HG03159 (cell line): ENCODE measurements around the gene ISG20L2.
"Not testable (repeated sequence)": the region's sequence is repeated elsewhere in the genome, so short reads cannot be mapped to it uniquely, and the experiment has no call there.

Source experiments
- ATAC-seq: cut with Tn5 transposase; IDR thresholded peaks from one replicate; pipeline ENCODE4 v1.9.1; 2021; ENCODE audit warnings: mild to moderate bottlenecking, moderate library complexity; ENCODE audit not compliant: unreplicated experiment

The ISG20L2 gene, protein sequence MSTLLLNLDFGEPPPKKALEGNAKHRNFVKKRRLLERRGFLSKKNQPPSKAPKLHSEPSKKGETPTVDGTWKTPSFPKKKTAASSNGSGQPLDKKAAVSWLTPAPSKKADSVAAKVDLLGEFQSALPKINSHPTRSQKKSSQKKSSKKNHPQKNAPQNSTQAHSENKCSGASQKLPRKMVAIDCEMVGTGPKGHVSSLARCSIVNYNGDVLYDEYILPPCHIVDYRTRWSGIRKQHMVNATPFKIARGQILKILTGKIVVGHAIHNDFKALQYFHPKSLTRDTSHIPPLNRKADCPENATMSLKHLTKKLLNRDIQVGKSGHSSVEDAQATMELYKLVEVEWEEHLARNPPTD

DNA sequence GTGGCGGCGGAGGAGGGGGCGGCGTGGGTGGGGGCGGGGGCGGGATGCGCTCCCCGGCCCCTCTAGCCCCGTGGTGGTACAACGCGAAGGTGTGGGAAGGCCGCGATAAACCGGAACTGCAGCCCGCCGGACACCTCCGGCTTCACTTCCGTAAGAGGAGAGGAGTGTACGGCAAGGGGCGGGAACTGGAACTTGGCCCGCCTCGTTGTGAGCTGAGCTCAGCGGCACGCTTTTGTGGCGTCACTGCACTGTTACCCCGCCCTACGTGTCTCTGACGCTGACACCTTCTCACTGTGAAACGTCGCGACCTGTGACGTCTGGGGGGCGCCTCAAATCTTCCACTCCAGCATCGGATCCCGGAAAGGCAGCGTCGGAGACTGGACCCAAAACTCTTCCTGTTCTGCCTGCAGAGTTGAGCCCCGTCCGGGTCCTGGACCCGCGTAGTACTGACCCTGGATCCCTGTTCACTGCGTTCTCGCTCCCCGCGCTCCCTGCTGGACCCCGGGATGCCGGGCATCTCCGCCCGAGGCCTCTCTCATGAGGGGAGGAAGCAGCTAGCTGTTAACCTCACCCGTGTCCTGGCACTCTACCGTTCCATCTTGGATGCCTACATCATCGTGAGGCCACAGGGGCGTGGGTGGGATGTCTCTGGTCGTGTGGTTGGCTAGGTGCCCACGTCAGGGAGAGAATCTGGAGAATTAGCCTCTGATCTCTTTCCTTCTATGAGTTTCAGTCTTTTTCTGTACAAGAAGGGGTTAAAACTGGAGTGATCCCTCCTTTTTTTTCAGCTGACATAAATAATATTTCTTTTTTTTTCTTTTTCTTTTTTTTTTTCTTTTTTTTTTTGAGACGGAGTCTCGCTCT is at the start of gene ISG20L2:
Gene ISG20L2, minus strand, starts transcription at position 168 of the 864 bp plus-strand sequence. CDS start 1,114 bp downstream, outside the sequence.
- peak; percentile 83 for ATAC-seq

DNA sequence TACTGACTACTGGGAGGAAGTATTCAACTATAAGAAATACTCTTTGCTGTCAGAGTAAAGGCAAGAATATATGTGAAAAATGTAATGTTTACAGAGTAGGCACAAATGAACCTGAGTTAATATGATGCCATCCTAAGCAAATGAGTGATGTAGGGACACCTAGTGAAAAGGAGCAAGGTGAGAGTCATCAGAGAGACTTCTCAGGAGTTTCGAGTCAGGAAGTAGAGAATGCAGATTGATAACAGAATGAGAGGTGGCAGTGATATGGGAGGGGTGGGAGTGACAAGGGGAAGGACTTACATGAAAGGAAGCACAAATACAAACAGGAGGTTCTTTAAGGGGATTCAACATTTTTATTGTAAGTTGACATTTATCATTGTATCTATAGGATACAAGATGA is 49.0 kb upstream of the ISG20L2 start:
- no peak for ATAC-seq

DNA sequence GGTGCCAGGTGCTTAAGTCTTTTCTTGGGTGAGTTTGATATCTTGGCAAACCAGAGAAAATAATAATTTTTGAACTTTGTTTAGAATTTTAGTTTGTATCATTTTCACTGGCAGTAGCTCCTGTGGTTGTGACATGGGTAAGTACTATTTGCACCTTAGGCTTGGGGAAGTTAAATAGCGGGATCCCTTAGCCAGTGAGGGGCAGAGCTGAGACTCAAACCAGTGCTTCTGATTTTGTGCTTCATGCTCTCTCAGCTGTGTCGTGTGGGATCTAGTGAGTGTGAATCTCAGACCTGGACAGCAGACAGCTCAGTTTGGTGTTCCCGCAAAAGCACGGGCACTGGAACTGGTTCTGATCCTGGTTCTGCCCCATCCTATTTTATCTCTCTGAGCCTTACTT is 48.4 kb upstream of the ISG20L2 start:
- ATAC-seq, result no peak

DNA sequence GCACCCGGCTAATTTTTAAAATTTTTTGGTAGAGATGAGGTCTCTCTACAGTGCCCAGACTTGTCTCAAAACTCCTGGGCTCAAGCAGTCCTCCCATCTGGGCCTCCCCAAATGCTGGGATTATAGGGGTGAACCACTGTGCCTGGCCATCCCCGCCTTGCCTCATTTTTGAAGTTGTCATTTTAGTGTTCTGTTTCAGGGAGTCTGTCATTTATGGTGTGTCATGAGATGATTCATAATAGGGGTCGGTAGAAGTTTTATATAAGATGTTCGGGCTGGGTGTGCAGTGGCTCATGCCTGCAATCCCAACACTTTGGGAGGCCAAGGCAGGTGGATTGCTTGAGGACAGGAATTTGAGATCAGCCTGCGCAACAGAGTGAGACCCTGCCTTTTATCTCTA is 47.2 kb upstream of the ISG20L2 start:
- no peak for ATAC-seq

DNA sequence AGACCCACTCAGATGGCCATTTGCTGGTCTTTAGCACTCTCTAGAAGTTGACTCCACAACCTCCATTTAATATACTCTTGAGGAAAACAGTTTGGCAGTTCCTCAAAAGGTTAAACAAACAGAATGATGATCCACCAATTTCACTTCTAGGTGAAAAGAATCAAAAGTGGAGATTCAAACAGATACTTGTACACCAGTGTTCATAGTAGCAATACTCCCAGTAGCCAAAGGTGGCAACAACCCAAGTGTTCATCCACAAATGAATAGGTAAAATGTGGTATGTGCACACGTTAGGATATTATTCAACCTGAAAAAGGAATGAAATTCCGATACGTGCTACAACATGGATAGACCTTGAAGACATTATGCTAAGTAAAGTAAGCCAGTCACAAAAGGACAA is 45.0 kb upstream of the ISG20L2 start:
- ATAC-seq, result no peak

DNA sequence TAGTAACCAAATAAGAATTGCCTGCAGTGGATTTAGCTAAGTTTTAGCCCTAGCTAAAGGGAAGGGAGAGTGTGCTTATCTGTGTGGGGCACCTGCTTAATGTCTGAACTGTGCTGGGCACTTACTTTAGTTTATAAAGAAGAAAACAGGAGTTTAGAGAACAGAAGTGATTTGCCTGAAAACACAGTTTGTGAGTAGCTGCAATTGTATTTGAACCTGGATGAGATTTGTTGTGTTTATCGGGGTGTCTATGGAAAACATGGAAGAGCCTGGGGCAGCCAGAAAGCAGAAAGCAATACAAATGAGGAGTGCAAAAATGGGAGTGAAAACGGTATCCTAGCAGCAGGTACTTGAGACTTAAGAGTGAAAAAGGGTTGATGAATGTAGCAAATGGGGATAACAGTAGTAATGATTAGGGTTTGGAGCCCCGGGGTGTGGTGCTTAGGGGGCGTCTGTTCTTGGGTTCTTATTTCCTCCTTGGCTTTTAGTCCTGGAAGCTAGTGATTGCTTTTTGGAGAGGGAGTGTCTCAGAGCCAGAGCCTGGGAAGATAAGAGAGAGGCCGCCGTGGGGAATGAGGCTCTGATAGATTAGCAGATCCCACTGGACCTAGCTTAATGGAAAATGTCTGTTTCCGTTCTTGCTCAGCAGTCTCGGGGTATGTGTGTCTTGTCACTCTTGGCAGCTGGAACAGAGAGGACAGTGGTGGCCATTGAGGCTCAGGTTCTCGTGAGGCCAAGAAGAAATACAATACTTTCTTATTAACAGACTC is 44.3 kb upstream of the ISG20L2 start:
- no peak for ATAC-seq

DNA sequence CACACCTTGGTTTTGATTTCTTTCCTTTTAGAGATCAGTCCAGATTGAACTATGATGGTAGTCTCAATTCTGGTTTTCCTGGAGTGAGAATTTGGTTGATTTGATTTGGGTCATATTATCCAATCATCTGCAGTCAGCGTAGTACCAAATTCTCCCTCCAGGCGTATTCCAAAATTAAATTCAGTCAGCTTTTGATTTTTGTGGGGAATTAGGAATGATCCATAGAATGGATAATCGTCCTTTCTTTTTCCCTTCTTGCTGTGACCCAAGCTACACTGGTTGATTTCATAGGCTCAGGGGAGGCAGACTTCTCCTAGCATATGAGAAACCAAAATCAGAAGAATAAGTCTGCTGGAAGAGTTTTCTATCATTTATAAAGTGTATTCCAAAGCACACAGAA is 43.7 kb upstream of the ISG20L2 start:
- ATAC-seq, result no peak

DNA sequence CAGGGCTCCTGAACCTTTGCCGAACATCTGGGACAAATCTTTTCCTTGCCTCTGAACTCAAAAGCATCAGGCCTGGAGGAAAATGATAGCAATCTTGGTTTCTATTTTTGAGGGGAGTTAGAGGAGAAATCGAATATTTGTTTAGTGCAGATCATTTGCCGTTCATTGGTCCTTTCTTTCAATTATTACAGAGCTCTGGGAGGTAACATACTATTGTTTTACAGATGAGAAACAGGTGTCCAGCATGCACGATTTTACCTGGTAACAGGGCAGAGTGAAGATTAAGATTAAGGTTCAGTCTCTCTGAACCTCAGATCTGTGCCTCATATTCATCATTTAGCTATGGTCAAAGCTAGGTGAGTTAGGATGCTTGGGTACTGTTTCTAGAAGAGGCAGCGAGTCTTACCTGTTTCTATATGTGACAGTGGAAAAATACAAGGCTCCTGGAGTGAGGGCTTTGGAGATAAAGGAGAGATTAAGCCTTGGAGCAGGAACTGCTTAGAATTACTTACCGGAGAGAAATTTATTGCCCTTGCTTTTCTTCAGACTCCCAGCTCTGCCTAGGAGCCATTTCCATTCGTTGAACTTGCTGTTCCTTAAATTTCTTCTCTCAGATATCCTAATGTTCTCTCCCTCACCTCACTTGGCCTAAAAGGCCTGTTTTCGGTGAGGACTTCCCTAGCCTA is 40.2 kb upstream of the ISG20L2 start:
- ATAC-seq, result no peak

DNA sequence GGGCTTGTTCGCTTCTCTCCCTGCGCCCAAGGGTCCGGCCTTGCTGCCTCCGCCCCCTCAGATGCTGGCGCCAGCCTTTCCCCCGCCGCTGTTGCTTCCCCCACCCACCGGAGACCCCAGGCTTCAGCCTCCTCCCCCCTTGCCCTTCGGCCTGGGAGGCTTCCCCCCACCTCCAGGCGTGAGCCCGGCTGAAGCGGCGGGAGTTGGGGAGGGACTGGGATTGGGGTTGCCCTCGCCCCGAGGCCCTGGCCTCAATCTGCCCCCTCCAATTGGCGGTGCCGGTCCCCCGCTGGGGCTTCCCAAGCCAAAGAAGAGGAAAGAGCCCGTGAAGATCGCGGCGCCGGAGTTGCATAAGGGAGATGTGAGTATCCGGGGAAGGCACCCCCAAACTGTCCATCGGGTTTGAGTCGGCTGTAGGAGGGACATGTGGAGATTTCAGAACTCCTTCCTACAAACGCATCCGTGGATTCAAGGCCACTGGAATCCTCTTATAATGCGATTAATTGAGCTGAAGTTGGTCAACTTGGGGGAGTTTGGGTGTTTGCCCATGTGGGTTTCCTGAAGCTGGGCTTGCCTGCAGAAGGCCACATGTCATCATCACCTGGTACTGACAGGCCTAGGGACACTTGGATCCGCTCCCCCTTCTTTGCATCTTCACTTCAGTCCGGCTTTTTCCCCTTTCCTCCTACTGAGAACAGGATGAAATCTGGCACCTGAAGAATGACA is 39.5 kb upstream of the ISG20L2 start:
- no peak for ATAC-seq

DNA sequence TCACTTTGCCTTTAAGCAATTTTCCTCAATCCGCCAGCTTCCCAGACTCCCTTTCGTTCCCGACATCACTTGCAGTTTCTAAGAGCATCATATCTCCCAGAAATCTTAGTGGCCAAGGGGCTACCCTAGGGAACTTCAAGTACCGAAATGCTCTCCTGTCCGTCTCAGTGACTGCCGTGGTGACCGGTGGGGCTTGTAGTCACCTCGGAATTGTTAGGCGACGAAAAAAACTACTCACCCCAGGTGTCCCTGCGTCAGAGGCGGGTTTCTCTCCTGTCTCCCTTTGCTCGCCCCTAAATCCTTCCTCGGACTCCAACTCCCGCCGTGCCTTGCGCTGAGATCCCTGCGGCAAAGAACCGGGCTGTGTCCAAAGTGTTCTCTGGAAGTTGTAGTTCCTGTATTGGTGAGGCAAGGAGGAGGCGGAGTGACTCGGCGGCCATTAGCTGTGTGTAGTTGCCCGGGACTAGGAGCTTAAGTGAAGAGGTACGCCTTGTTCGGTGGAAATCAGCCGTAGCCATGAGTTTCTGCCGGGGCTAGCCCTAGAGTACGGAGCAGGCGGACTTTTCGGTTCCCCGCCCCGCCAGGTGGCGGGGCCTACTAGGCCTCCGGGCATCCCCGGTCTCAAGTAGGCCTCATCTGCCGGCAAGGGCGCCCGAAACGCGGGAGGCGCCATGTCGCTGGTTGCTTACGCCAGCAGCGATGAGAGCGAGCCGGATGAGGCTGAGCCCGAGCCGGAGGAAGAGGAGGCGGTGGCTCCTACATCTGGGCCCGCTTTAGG is 38.7 kb upstream of the ISG20L2 start, which contains the start of gene PRCC:
Gene PRCC, plus strand, starts transcription at position 435 of the 778 bp plus-strand sequence. Its CDS starts 237 bp downstream, at position 672.
- peak; percentile 92 for ATAC-seq

DNA sequence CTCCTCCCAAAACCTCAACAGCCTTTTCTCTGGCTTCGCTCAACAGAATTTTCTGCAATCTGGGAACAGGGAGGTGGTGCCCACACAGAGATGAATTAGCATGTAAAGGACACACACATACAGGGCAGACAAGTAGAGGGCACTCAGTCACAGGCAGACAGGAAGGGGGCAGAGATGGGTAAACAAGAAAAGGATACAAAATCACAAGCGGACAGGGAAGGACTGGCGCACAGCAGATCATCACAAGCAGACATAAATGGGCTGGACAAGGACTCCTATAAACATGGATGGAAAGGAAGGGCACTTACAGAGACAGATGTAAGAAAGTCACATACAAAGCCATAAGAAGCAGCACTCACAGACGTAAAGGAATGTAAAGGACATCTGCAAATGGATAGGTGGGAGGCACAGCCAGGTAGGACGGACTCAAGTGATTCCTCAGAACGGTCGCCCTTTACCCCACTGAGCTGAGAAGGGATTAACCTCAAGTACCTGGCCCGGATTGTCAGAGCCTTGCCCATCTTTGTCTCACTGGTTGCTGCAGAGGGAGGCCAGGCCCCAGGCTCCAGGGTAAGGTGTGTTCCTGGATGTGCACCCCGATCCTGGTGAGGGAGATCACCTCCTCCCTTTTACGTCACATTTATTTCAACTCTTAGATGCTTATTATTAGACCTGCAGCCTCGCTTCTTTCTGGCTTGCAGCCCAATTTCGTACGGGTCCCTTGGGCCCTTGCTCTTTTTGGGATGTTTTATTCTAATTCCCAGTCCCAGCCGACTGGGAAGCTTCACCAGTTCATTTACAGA is 37.9 kb upstream of the ISG20L2 start:
- no peak for ATAC-seq

DNA sequence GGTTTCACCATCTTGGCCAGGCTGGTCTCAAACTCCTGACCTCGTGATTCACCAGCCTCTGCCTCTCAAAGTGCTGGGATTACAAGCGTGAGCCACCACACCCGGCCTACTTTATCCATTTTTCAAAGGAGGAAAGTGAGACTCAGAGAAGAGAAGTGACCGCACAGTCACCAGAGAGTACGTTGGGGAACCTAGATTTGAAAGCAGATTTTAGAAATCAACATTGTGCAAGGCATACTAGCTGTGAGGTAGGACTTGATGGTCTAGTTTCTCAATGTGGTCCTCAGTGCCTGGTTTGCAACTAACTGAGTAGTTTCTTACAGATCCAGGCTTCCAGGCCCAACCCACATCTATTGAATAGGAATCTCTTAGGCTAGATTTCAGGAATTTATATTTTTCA is 37.1 kb upstream of the ISG20L2 start:
- no peak for ATAC-seq

DNA sequence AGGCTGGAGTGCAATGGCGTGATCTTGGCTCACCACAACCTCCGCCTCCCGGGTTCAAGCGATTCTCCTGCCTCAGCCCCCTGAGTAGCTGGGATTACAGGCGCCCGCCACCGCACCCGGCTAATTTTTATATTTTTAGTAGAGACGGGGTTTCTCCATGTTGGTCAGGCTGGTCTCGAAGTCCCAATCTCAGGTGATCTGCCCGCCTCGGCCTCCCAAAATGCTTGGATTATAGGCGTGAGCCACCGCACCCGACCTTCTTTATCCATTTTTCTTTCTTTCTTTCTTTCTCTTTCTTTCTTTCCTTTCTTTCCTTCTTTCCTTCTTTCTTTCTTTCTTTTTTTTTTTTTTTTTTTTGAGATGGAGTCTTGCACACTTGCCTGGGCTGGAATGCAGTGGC is 36.6 kb upstream of the ISG20L2 start:
- not testable (repeated sequence) for ATAC-seq

DNA sequence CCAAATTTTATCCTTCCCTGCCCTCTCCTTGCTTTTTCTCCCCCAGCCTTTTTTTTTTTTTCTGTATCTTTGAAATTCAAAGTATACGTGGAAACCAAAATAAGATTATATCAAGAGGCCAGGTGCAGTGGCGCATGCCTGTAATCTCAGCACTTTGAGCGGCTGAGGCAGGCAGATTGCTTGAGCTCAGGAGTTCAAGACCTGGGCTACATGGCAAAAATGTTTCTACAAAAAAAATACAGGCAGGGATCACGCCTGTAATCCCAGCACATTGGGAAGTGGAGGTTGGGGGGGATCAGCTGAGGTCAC is 32.2 kb upstream of the ISG20L2 start:
- ATAC-seq, result no peak

DNA sequence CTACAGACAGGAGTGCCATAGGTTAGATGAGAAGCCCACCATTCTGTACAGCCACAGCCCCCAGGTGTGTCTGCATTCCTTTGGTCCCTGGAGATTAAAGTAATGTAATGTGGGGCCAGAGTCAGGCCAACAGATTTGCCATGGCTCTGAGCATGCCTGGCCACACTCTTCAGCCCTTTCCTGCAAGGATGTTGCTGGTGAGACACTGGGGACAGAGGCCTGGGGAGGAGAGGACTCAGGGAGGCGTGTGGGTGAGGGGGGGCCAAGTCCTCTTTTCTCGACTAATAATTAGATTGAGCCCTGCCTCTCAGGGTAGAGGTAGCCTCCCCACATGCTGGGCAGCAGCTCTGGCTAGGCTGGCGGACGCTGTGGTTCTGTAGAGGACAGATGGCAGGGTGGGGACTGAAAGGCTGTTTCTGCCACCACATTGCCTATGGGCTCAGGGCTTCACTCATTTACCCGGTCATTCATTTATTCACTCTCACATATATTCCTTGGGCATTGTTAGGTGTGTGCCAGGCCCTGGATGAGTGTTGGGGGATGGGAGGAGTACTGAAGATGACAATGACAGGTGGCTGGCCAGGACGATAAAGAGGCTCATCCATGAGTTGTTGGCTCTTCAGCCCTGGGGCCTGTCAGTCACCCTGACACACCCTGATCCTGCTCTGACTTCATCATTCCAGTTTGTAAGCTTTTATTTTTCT is 31.7 kb upstream of the ISG20L2 start:
- ATAC-seq, result no peak

DNA sequence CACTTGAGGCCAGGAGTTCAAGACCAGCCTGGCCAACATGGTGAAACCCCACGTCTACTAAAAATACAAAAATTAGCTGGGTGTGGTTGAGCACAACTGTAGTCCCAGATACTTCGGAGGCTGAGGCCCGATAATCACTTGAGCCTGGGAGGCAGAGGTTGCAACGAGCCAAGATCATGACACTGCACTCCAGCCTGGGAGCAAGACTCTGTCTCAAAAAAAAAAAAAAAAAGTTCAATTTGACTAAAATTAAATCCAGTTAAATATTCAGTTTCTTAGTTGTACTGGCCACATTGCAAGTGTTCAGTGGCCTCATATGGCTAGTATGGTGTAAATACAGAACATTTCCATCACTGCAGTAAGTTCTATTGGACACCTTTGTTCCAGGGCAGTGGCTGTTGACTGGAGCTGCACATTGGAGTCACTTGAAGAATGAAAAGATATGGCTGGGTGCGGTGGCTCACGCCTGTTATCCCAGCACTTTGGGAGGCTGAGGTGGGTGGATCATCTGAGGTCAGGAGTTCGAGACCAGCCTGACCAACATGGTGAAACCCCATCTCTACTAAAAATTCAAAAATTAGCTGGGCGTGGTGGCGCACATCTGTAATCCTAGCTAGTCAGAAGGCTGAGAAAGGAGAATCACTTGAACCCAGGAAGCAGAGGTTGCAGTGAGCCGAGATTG is 29.1 kb upstream of the ISG20L2 start:
- not testable (repeated sequence) for ATAC-seq

DNA sequence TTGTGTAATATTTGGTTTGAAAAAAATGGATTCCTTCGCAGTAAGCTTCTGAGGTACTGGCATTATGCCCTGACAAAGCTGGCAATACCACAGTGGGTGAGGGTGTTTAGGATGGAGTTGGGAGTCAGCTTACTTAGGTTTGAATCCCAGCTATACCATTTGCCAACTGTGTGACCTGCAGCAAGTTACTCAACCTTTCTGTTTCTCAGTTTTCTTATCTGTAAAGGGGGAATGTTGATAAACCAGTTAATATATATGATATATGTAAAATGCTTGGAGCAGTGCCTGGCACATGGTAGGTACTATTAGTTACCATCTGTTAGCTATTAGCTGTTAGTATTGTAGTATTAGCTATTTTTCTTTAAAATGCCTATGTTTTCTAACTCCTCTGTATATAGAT is 27.8 kb upstream of the ISG20L2 start:
- ATAC-seq, result no peak
